HepG2 (cell line): ENCODE results near the gene DPM1. TPM values are rescaled to one million over a fixed set of nuclear protein-coding genes. Genes with fewer than 3 reads are reported as not detected.
A peak's percentile ranks its signal among the peaks of the same experiment; 100 is the strongest.

ENCODE experiments used
- ARNTL ChIP-seq: sonication (generic); formaldehyde crosslinking; IDR thresholded peaks from 2 replicates; pipeline ENCODE4 v1.4.0; 2020; ENCODE audit warnings: mild to moderate bottlenecking, missing genetic modification reagents
- CENPT ChIP-seq: sonication (generic); formaldehyde crosslinking; IDR thresholded peaks from 2 replicates; pipeline ENCODE4 v1.8.0; 2022; ENCODE audit warnings: low read depth, mild to moderate bottlenecking, moderate library complexity, missing genetic modification reagents
- CERS6 ChIP-seq: sonication (generic); formaldehyde crosslinking; IDR thresholded peaks from 2 replicates; pipeline ENCODE4 v1.5.0; 2020; ENCODE audit warnings: missing genetic modification reagents
- GZF1 ChIP-seq: sonication (generic); formaldehyde crosslinking; IDR thresholded peaks from 2 replicates; pipeline ENCODE4 v1.5.1; 2020; ENCODE audit warnings: mild to moderate bottlenecking, missing genetic modification reagents
- IKZF1 ChIP-seq: fragments of 450-650 bp; IDR thresholded peaks from 2 replicates; pipeline ENCODE4 v1.7.1; 2016
- KDM6A ChIP-seq: IDR thresholded peaks from 2 replicates; pipeline ENCODE4 v1.6.1; 2016; ENCODE audit warnings: low read depth
- MLXIP ChIP-seq: sonication (generic); formaldehyde crosslinking; IDR thresholded peaks from 2 replicates; pipeline ENCODE4 v1.9.0; 2021; ENCODE audit warnings: missing genetic modification reagents, borderline replicate concordance
- MTF2 ChIP-seq: sonication (generic); formaldehyde crosslinking; IDR thresholded peaks from 2 replicates; pipeline ENCODE4 v1.5.0; 2020; ENCODE audit warnings: missing genetic modification reagents, borderline replicate concordance
- NR2F2 ChIP-seq: IDR thresholded peaks from 2 replicates; pipeline ENCODE4 v1.6.1; 2012; ENCODE audit warnings: low read depth, inconsistent platforms, borderline replicate concordance
- SMYD3 ChIP-seq: sonication (generic); formaldehyde crosslinking; IDR thresholded peaks from 2 replicates; pipeline ENCODE4 v1.8.1; 2023; ENCODE audit warnings: mild to moderate bottlenecking, missing genetic modification reagents
- TRAFD1 ChIP-seq: sonication (generic); formaldehyde crosslinking; IDR thresholded peaks from 2 replicates; pipeline ENCODE4 v1.5.1; 2020; ENCODE audit warnings: missing genetic modification reagents, mild to moderate bottlenecking, borderline replicate concordance
- ZBTB39 ChIP-seq: sonication (generic); formaldehyde crosslinking; IDR thresholded peaks from 2 replicates; pipeline ENCODE4 v1.5.0; 2020; ENCODE audit warnings: missing genetic modification reagents
- ZKSCAN8 ChIP-seq: IDR thresholded peaks from 2 replicates; pipeline ENCODE4 v1.6.1; 2016; ENCODE audit warnings: borderline replicate concordance, missing genetic modification reagents, missing compliant biosample characterization
- ZNF296 ChIP-seq: sonication (generic); formaldehyde crosslinking; conservative IDR thresholded peaks from 2 replicates; pipeline ENCODE4 v1.5.0; 2020; ENCODE audit warnings: mild to moderate bottlenecking, missing genetic modification reagents
- ZNF317 ChIP-seq: sonication (generic); formaldehyde crosslinking; IDR thresholded peaks from 2 replicates; pipeline ENCODE4 v1.5.0; 2020; ENCODE audit warnings: mild to moderate bottlenecking, missing genetic modification reagents
- ZNF513 ChIP-seq: sonication (generic); formaldehyde crosslinking; conservative IDR thresholded peaks from 2 replicates; pipeline ENCODE4 v1.5.0; 2020; ENCODE audit warnings: missing genetic modification reagents
- ZNF652 ChIP-seq: IDR thresholded peaks from 2 replicates; pipeline ENCODE4 v1.6.1; 2016; ENCODE audit warnings: low read depth, borderline replicate concordance
- ZNF792 ChIP-seq: IDR thresholded peaks from 2 replicates; pipeline ENCODE4 v1.6.1; 2016
- ZSCAN25 ChIP-seq: sonication (generic); formaldehyde crosslinking; IDR thresholded peaks from 2 replicates; pipeline ENCODE4 v1.8.0; 2022; ENCODE audit warnings: mild to moderate bottlenecking, missing genetic modification reagents
- polyA plus RNA-seq, 8 experiments: library from polyadenylated mRNA; depleted of rRNA in 3 of 8; stranded (reverse) in 7 of 8; unstranded in 1 of 8; fragments of >200 nt; fragmentation: Illumina TruSeq in 4 of 8; extraction: Trizol in 4 of 8; gene quantifications; 2 replicates each; pipeline versions ENCODE4 v1.2.1 to v1.2.3, GENCODE V29; 2011 to 2016; ENCODE audit warnings: low read depth in 4 of 8, missing spikeins in 1 of 8, mixed read lengths in 1 of 8; ENCODE audit not compliant: insufficient read depth in 1 of 8
- total RNA-seq, 5 experiments: library from RNA; depleted of rRNA; stranded (reverse); fragments of >200 nt; fragmentation: Illumina TruSeq; extraction: Trizol; gene quantifications; 2 replicates each; pipeline ENCODE4 v1.2.3, GENCODE V29; 2016; ENCODE audit warnings: low read depth in 1 of 5

Gene DPM1
- total and polyA plus RNA-seq, 2 of the 13 experiments (the other 11 are each of a cell fraction or from before 2014, with no cell fraction given) = 83.2 to 161 TPM

GRCh38 chr20:50931306-50932015 lies 26.9 kb downstream of the DPM1 start, which contains the start of gene ADNP (continued):
- TF ChIP-seq SMYD3 (CRISPR knock-in tag) (0 out of 2 replicates have a peak, but pooled peaks have one; percentile 63), ZNF296 (no peak), ZBTB39 (CRISPR knock-in tag) (no peak), ZNF652 (CRISPR knock-in tag) (no peak), IKZF1 (no peak), KDM6A (no peak), MTF2 (CRISPR knock-in tag) (no peak), ZNF513 (CRISPR knock-in tag) (no peak), TRAFD1 (no peak), CERS6 (CRISPR knock-in tag) (no peak), ZNF792 (CRISPR knock-in tag) (no peak), ZNF317 (CRISPR knock-in tag) (peak; percentile 53; the same call in 1 of the 2 replicates), ZKSCAN8 (CRISPR knock-in tag) (no peak), CENPT (CRISPR knock-in tag) (no peak; the same call in 1 of the 2 replicates), MLXIP (CRISPR knock-in tag) (no peak), ZSCAN25 (CRISPR knock-in tag) (0 out of 2 replicates have a peak, but pooled peaks have one; percentile 45), NR2F2 (0 out of 2 replicates have a peak, but pooled peaks have one; percentile 12), GZF1 (CRISPR knock-in tag) (no peak), ARNTL (CRISPR knock-in tag) (0 out of 2 replicates have a peak, but pooled peaks have one; percentile 37)
